Hepatocyte (in vitro differentiated cells): ENCODE data around the gene ISCU. TPM values are rescaled to one million over a fixed set of nuclear protein-coding genes. Genes with fewer than 3 reads are reported as not detected.

ENCODE experiments used
- DNase-seq: peaks from one replicate; pipeline ENCODE4 v3.0.0-alpha.2; 2016; ENCODE audit warnings: low spot score
- H2AFZ ChIP-seq: fragments of 200-600 bp; sonication (generic); 2 replicates; pipeline ENCODE4 v1.6.0; 2016; ENCODE audit warnings: antibody characterized with exemption, mild to moderate bottlenecking
- H3K27ac ChIP-seq: fragments of 200-600 bp; sonication (generic); 2 replicates; pipeline ENCODE4 v1.5.1; 2016; ENCODE audit warnings: mild to moderate bottlenecking
- H3K27me3 ChIP-seq: fragments of 200-600 bp; sonication (generic); 2 replicates; pipeline ENCODE4 v1.6.1; 2016
- H3K36me3 ChIP-seq: fragments of 200-600 bp; sonication (generic); replicated peaks from 2 replicates; pipeline ENCODE4 v1.5.1; 2016; ENCODE audit warnings: low read depth; ENCODE audit not compliant: insufficient read depth
- H3K4me1 ChIP-seq: fragments of 200-600 bp; sonication (generic); 2 replicates; pipeline ENCODE4 v1.5.1; 2016; ENCODE audit warnings: mild to moderate bottlenecking, moderate library complexity; ENCODE audit not compliant: insufficient read depth
- H3K4me2 ChIP-seq: fragments of 200-600 bp; sonication (generic); 2 replicates; pipeline ENCODE4 v1.6.0; 2016
- H3K4me3 ChIP-seq: fragments of 200-600 bp; sonication (generic); 2 replicates; pipeline ENCODE4 v1.5.1; 2016; ENCODE audit warnings: mild to moderate bottlenecking
- H3K79me2 ChIP-seq: fragments of 200-600 bp; sonication (generic); 2 replicates; pipeline ENCODE4 v1.6.0; 2017; ENCODE audit warnings: mild to moderate bottlenecking
- H3K9me2 ChIP-seq: fragments of 200-600 bp; sonication (generic); replicated peaks from 2 replicates; pipeline ENCODE4 v1.6.0; 2017; ENCODE audit warnings: mild to moderate bottlenecking; ENCODE audit not compliant: insufficient read depth
- H3K9me3 ChIP-seq: fragments of 200-600 bp; sonication (generic); 2 replicates; pipeline ENCODE4 v1.5.1; 2016; ENCODE audit warnings: low read depth, mild to moderate bottlenecking
- H4K20me1 ChIP-seq: fragments of 200-600 bp; sonication (generic); 2 replicates; pipeline ENCODE4 v1.6.0; 2016; ENCODE audit warnings: mild to moderate bottlenecking; ENCODE audit not compliant: insufficient read depth, poor library complexity, severe bottlenecking
- CTCF ChIP-seq: fragments of 200-600 bp; sonication (generic); IDR thresholded peaks from 2 replicates; pipeline ENCODE4 v1.5.1; 2016; ENCODE audit warnings: antibody characterized with exemption, mild to moderate bottlenecking; ENCODE audit not compliant: poor library complexity
- EZH2 ChIP-seq: fragments of 200-600 bp; sonication (generic); IDR thresholded peaks from 2 replicates; pipeline ENCODE4 v1.6.1; 2016; ENCODE audit warnings: antibody characterized with exemption, mild to moderate bottlenecking, borderline replicate concordance
- EZH2phosphoT487 ChIP-seq: fragments of 200-600 bp; sonication (generic); IDR thresholded peaks from one replicate; pipeline ENCODE4 v1.6.1; 2018; ENCODE audit warnings: antibody characterized with exemption, mild to moderate bottlenecking, low read depth, moderate library complexity; ENCODE audit not compliant: unreplicated experiment, severe bottlenecking
- WGBS: methylation state at CpG from one replicate; pipeline ENCODE4 v1.1.6; 2016; ENCODE audit warnings: low lambda C conversion rate; ENCODE audit errors: missing lambda C conversion rate; 5-methylcytosine and 5-hydroxymethylcytosine counted together
- polyA plus RNA-seq: library from polyadenylated mRNA; unstranded; fragments of >200 nt; fragmentation: Nextera tagmentation; extraction: Ambion mirVana; gene quantifications from 2 replicates; pipeline ENCODE4 v1.2.1, GENCODE V29; 2016
- total RNA-seq: library from RNA; depleted of rRNA; stranded (reverse); fragments of >200 nt; gene quantifications from 2 replicates; pipeline ENCODE4 v1.2.3, GENCODE V29; 2014

ISCU gene
- total and polyA plus RNA-seq, 2 experiments from 2014 or later: 116 to 149 TPM

GRCh38 chr12:108605690-108606406 lies 43.5 kb downstream of the ISCU start:
- Histone ChIP-seq H3K9me2 (no peaks in the 10 kb centered on the region), H3K27ac (no peak overlapping the region)
- no peak for DNase-seq

GRCh38 chr12:108606492-108606891 lies 44.1 kb downstream of the ISCU start:
- Histone ChIP-seq H4K20me1 (no peaks in the 10 kb centered on the region), H3K4me3 (no peak overlapping the region), H3K9me3 (no peaks in the 10 kb centered on the region), H3K9me2 (no peaks in the 10 kb centered on the region), H3K36me3 (no peaks in the 10 kb centered on the region), H3K4me1 (peaks cover 14% of the 10 kb centered on the region), H3K79me2 (no peaks in the 10 kb centered on the region), H3K27ac (no peak overlapping the region), H3K4me2 (no peak overlapping the region), H2AFZ (no peak overlapping the region), H3K27me3 (no peaks in the 10 kb centered on the region)
- TF ChIP-seq EZH2: no peak
- TF ChIP-seq EZH2phosphoT487: no peak
- TF ChIP-seq CTCF: no peak
- DNase-seq: no peak
- 67% methylated on average over 9 of the region's 9 CpGs for WGBS

More at GRCh38 chr12:108605690-108606406, 43.5 kb downstream of the ISCU start:
- Histone ChIP-seq H3K4me3 (no peak overlapping the region), H3K79me2 (no peaks in the 10 kb centered on the region), H3K36me3 (no peaks in the 10 kb centered on the region), H2AFZ (no peak overlapping the region), H3K4me2 (no peak overlapping the region), H3K4me1 (peaks cover 14% of the 10 kb centered on the region), H3K9me3 (no peaks in the 10 kb centered on the region), H4K20me1 (no peaks in the 10 kb centered on the region), H3K27me3 (no peaks in the 10 kb centered on the region)
- WGBS: 92% methylated on average over 4 of the region's 4 CpGs
- TF ChIP-seq CTCF (no peak), EZH2 (no peak), EZH2phosphoT487 (no peak)

- Histone ChIP-seq H4K20me1 (no peaks in the 10 kb centered on the region), H2AFZ (no peak overlapping the region), H3K4me3 (no peak overlapping the region), H3K27me3 (no peaks in the 10 kb centered on the region), H3K9me3 (no peaks in the 10 kb centered on the region), H3K4me2 (no peak overlapping the region), H3K27ac (no peak overlapping the region), H3K9me2 (no peaks in the 10 kb centered on the region), H3K4me1 (peaks cover 14% of the 10 kb centered on the region), H3K79me2 (no peaks in the 10 kb centered on the region), H3K36me3 (no peaks in the 10 kb centered on the region)
- WGBS: 90% methylated on average over 10 of the region's 10 CpGs
- TF ChIP-seq EZH2: no peak
- TF ChIP-seq EZH2phosphoT487: no peak
- no peak for TF ChIP-seq CTCF
- DNase-seq: no peak
These were observed 45.7 kb downstream of the ISCU start for GRCh38 chr12:108607981-108608600.
